ENCODE measurements around the gene CRYL1.
"Not testable (repeated sequence)": the region's sequence is repeated elsewhere in the genome, so short reads cannot be mapped to it uniquely, and the experiment has no call there.

Gene CRYL1

DNA sequence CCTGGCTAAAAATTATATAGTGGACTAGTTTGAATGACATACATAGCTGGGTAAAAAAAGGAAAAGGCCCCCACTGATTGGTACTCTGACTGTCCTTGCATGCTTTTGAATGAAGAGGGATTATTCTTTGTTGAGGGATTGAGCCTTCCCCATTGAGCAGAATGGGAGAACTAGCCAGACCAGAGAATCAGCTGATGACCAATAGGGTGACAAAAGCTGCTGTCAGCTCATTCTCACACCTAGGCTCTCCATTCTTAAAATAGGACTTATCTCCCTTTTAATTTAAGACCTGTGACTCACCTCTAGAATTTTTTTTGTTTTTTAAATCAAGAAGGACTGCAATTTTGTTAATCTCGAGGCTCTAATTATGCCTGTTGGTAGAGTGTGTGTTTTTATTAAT lies 79.3 kb downstream of the CRYL1 start:
- DNase-seq: no peak

DNA sequence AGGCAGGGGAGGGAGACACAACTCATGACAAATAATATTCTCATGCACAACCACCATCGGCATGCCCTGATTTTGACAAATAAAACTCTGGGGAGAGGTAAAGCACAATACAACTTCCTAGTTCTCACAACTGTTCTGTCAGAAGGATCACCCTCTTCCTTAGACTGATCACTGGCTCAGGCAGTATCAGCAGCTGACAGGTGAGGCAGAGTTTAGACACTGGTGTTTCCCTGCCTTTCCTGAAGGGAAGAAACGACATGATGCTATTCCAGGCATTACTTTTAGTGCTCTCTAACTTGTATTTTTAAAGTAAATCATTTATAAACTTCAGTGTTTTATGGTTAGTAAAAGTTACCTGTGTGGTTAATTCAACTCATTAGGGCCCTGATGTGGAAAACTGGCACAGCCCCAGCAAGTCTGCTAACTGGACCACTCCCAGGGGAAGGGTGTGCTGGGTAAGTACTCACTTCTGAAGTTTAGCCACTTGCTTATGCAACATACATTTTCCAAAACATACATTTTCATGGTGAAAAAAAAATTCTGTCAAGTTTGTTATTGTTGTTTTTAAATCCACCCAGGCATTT lies 82.8 kb downstream of the CRYL1 start:
- no peak for DNase-seq

DNA sequence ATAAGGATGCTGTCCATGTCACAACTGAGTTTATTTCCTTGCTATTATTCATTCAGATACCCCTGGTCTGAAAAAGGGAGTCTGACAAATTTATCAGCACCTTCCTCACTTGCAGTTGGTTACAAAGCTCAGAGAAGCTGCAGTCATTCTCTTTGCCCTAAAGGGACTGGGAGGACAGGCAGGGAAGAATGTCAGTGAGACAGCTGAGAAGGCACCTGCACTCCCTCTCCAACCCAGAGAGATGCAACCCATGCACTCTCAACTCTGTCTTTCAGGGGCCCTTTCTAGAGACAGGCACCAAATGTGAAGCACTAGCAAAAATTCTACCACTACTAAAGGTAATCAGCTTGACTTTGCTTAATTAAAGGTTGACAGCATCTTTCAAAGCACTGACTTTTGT lies 83.3 kb downstream of the CRYL1 start:
- DNase-seq: no peak

DNA sequence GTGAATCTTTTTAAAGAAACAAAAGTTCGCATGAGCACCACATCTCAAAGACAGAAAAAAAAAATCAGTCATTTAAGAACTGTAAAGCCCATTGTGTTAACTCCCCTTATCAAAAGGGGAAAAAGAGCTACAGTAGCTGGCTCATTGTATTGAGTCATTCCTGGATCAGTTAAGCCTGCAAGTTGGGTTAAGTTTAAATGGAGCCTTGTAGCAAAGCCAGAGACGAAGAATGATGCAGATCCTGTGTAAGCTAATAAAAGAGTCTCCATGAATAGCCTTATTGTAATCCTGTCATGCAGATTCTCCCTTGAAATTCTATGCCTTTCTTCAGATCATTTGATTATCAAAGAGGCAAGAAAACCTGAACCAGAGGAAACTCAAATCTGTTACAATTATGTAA lies 83.8 kb downstream of the CRYL1 start:
- no peak for DNase-seq

DNA sequence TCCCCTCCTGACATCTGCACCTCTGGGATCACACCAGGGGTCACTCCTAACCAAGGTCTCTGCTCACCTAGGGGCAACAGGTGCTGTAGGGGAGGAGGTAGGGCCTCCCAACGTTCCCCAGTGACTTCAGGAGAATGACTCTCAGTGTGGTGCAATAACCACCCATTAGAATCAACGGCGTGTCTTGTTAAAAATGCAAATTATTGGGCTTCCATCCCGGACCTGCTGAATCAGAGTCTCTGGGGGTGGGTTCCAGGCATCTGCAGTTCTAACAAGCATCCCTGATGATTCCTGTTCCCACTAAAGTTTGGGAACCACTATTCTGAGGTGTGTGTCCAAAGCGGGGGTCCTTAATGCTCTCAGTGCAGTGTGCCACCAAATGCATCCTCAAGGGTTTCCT lies 84.6 kb downstream of the CRYL1 start:
- DNase-seq: no peak

DNA sequence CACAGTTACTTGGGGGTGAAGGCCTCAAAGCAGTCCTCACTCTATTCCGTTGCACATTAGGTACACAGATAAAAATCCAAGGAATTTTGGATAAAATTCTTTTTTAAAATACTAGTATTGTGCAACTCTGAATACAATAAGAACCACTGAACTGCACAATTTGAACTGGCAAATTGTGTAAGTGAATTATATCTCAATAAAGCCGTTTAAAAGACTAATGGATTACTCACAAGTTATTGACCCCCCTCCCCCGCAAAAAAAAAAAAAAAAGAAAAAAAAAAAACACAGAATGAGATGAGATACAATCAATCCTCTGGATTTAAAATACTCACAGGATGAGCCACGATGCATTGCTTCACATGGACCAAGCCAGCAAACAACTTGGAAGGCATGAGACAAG lies 86.4 kb downstream of the CRYL1 start:
- no peak for DNase-seq

DNA sequence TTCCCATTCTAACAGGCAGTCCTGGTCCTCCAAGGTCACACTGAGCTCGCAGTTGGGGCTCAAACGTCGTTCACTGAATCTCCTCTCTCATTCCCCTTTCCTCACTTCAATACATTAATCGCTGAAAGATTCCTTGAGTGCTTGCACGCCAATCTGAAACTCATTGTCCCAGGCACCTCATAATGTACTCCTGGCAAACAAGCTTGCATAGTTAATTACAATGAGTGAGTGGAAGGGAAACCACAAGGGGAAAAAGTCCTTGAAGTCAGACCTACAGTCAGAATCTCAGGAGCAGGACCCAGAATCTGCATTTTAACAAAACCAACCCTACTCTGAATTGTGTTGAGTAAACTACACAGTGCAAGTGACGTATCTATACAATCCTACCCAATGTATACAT lies 86.9 kb downstream of the CRYL1 start:
- DNase-seq: no peak

DNA sequence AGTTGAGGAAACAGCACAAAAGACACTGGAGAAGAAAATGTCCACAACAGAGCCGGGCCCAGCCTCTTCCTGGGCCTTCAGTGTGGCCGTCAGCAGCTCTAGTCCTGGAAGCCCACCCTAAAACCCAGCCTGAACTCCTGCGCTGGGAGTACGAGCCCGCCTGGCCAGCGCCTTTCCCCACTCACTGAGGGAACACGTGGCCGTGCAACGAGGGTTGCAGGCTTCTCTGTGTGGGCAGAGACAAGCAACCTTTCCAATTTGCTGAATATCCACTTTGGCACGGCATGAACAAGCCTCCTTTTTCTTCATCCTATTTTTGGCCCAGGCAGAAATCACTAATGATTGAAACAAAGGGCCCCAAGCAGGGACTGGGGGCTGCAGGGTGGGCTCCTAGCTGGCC lies 89.2 kb downstream of the CRYL1 start:
- DNase-seq: no peak

DNA sequence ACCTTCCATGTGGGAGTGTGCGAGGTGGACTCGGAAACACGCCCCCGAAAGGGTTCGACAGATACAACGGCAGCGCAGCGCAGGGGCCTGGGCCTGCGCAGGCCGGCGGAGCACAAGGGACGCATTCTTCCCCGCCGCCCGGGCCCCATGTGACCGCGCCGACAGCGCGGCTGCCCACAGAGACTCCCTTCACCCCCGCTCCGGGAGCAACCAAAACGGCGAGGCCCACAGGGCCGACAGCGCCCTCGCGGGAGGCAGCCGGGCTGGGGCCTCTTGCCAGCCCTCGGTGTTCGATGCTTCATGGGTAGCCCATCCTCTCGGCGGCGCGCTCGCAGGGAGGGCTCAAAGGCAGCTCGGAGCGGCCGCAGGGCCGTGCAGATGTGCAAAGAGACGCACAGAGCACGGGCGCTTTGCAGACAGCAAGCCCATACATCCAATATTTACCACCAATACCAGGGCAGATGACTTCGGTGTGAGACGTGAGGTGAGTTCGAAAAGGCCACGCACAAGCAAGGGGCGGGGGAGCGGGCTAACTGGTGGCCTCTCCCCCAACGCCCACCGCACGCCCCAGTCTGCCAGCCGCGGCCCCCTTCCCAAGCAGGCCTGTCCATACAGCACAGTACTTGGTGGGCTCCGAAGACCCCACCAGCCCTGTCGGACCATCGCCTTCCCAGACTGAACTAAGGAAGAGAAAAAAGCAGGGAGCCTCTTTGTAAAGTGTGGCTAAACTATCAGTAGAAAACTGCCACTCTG lies 89.9 kb downstream of the CRYL1 start:
- no peak for DNase-seq

DNA sequence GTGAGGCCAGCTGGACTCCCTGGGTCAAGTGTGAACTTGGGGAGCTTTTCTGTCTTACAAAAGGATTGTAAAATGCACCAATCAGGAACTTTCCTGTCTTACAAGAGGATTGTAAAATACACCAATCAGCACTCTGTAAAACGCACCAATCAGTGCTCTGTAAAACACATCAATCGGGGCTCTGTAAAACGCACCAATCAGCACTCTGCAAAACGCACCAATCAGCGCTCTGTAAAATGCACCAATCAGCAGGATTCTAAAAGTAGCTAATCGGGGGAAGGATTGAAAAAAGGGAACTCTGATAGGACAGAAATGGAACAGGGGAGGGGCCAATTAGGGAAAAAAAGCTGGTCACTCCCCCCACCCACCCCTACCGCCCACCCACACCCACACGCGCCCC lies 91.4 kb downstream of the CRYL1 start:
- not testable (repeated sequence) for DNase-seq

DNA sequence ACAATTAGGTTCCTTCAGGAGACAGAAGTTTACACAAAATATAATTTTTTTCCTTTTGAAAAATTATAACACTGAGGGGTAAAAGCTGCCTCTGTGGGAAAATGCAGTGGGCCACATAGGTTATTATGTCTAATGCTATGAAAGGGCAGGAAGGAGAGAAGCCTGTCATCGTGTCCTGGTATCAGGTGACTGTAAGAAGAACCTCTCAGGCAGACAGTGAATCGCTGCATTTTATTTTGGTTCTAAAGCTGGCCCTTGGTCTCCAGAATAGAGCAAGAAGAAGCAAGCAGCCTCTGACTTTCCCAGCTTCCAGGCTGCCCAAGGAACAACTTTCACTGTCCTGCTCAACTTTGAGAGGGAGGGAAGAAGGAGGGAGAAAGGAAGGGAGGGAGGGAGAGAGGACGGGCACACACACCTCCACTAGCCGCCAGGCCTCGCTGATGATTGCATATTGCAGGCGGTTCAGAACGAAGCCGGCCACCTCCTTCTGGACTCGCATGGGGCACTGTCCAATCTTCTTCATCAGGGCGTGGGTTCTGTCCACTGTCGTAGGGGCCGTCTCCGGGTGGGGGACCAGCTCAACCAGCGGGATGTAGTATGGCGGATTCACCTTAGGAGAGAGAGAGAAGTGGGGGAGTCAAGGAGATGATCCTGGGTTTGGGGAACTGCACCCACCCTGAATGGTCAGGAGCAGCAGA lies 93.8 kb downstream of the CRYL1 start:
- DNase-seq: no peak

DNA sequence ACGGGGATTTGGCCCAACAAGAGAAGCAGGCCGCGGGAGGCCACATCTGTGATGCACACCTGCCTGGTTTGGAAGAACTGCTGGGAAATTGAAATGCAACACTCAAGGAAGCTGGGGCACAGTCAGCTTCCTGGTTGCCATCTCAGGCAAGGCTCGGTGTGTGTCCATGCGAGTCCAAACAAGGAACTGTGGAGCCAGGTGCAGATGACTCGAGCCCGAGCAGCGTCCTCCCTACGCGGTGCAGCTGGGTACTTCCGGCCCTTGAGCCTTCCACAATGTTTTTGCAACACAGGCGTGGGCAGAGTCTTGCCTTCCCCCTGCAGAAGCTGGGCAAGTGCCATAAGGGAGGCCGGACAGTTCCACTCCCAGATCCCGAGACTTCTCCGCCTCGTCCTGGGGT lies 94.6 kb downstream of the CRYL1 start:
- no peak for DNase-seq

DNA sequence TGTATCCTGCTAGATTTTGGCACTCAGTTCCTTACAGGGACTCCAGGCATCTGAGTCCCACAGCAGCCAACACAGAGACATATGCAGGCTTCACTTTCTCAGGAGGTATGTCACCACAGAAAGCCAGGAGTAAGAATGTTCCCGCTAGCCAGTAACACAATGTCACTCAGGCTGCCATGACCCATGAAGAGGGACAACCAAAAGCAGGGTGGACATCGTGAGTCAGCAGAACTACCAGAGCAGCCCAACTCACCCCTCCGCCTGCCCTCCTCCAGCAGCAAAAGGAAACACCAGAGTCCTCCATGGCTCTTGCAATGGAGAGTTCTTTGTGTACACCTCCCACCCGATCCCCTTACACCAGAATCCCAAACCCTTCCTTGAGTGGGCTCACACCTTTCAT lies 95.4 kb downstream of the CRYL1 start:
- DNase-seq: no peak

DNA sequence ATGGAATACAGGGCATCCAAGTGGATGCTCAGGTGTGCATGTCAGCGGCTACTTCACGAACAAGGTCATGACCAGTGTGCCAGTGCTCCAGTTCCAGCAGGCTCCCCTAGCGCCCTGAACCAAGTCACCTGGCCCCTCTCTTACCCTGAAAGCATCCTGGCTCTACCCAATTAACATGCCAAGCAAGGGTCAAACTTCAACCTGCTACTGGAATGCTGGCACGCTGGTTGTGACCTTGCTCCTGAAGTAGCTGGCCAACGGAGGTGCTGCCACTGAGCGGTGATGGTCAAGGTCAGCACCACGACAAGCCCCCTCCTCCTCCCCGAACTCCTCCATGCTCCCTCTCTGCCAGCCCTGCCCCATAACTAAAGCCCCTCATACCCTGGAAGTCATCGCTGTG lies 96.0 kb downstream of the CRYL1 start:
- no peak for DNase-seq

DNA sequence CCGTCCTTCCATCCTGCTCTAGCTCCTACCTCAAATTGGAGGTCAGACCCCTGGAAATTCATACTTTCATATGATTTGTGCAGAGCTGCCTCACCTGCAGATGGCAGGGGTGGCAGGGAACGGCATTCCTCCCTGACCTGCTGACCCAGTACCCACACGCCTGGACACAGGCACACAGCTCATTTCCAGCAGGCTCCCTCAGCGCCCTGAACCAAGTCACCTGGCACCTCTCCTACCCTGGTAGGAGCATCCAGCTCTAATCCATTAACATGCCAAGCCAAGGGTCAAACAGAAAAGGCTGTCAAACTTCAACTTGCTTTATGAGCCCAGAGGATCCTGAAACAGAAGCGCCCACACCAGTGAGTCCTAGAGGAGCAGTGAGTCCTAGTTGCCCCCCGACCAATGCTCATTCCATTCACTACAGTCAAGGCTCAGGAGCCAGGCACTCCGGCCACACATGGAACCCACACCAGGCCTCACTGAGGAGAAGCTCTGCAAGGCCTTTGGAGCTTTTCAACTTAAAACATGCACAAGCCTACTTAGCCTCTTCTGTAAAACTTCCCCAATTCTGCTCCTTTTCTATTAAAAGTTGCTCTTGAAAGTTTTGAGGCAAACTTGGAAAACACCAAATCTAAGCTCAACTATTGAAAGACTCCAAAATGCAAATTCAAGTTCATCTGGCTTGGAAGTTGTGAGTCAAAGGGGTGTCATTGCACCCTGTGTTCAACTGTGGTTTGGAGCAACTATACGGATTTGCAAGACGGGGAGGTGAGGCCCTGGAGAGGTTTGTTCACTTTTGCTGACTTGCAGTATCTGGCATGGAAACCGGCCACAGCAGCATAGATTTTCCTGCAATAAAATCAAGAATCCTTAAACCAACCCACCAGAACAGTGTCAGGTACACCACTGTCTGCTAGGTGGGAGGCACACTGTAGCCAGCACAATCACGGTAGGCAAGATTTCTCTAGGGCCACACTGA lies 96.7 kb downstream of the CRYL1 start:
- no peak for DNase-seq

DNA sequence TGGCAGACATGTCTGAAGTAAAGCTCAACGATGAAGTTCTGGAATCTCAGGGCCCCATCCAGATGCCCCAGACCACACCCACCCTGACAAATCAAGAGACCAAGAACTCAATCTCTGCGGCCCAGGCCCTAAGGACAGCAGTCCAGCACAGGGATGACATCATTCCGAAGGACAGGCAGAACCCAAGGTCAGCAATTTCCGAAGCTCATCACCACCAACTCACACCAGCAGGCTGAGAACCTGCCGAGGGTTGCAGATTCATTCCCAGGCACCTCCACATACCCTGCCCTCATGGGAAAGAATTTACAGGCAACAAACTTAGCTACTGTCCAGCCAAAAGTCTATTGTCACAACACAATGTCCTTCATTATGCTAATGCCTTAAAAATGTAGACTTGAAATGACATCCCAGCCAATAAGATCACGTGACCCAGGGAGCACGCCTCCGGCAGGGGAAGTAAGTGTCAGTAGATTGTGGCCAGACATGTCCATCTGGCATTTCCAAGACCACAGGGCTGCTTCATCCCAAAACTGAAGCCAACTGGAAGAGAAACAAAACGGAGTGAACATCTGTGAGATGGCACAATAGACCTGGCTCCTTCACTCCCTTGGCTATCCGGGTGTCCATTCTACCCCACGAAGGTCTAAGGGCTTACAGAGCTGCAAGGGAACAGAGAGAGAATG lies 98.8 kb downstream of the CRYL1 start:
- no peak for DNase-seq

DNA sequence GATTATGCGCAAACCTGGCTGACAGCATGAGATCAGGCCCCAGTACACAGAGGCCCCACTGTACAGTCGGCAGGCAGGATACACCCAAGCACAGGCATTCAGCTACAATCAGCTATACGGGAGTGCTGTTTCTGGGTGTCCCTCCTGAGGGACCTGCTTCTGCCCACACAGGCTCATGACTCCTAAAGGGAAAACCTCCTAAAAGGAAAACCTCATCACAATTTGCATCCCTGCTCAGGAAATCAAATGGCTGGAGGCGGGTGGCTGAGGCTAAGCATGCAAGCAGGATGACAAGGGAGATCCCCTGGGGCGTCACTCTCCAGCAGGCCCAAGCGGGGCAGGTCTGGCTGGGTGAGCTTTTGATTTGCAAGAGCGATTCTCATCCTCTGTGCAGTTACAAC lies 99.8 kb downstream of the CRYL1 start:
- no peak for DNase-seq

DNA sequence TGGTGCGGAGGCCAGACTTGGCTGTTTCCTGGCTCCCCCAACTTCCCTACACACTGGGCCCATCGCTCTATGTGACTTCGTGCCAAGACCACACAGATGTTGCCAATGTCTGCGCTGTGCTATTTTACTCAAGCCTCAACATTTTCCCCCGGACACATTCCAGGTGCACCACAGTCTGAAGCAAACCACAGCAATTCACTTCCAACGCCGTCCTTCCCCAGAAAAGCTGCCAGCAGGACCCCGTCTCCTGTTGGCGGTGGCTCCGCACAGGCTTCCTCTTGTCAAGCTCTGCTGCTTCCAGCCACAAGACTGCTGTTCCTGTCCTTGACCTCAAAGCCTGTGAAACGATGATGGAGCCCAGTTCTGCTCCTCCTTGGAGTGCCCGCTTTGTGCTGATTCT lies 100.7 kb downstream of the CRYL1 start:
- no peak for DNase-seq

DNA sequence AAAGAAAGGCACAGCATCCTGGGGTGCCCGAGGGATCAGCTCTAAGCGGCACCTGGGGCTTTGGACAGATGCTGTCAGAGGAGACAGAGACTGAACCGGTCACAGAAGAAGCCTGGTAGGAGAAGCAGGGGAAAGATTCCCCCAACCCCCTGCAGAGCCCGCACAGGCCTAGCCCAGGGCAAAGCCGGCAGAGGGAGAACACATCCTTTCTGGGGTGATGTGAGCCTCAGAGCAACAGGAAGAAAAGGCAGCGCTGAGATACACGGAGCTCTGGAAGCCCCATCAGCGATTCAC lies 101.2 kb downstream of the CRYL1 start:
- DNase-seq: no peak

DNA sequence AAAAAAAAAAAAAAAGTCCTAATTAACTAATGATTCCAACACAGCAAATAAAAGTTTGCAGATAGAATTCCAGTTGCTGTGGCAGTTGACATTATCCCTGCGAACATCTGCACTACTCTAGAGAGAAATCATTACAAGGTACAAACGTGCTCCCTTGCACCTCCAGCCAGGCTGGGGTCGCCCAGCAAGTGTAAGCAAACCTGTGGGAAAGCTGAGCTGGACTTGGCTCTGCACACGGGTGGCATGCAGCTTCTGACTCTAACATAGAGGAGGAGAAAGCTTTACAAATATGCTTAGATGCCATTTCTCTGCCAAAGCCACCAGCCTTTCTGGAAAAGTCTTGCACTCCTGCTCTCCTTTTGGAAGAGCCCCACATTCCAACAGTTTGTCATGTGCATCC lies 103.3 kb downstream of the CRYL1 start:
- no peak for DNase-seq

DNA sequence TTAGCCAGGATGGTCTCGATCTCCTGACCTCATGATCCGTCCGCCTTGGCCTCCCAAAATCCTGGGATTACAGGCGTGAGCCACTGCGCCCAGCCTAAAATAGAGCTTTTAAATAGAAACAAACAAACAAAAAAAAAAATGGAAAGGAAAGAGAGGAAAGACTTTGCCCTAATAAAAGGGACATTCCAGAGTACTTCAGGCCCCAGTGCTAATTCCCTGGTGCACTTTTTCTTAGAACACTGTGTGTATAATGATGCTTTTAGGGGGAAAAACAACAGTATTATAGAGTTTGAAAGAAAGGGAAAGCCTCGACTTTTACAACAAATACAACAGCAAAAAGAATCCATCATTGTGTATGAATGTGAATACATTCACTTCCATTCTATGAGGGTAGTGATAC lies 104.7 kb downstream of the CRYL1 start:
- DNase-seq: no peak

DNA sequence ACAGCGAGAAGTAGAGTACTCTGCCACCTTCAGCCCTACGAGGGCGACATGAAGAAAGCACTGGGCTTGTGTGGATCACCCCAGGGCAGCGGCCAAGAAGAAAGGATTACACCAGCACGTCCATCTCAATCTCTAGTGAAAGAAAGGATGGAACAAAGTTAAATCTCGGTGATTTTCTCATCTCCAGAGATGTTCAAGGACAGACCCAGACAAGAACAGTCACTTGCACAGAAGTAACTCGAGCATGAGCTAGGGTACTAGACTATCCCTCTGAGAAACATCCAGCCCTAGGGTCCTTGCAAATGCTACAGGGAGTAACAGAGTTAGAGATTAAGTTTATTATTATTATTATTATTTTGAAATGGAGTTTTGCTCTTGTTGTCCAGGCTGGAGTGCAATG lies 106.7 kb downstream of the CRYL1 start:
- DNase-seq: no peak

DNA sequence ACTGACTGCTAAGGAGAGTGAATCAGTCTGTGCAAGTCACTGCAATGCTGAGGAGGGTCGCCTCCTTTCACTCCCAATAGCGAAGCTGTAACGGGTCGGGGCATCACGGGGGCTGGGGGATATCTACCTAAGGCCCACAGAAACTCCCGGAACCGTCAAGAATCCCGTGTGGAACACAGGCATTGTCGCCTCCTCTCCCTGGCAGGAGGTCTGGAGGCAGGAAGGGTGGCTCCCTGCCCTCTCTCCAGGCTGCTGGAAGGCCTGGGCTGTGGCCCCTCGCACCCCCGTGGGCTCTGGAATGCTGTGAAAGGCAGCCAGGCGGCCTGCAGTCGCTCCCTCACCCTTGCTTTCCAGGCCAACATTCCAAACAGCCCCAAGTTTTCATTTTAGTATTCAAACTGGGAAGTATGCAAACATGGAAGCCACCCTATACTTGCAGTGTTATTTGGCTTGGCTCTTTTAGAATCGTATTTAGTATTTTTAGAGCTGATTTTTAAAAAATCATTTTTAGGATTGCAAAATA lies 109.4 kb downstream of the CRYL1 start:
- no peak for DNase-seq
